A673 (cell line): ENCODE results near the gene PRKCSH.

Source experiments
- CTCF ChIP-seq: fragments of 300-800, 200-600 bp; sonication (generic); conservative IDR thresholded peaks from 2 replicates; pipeline ENCODE4 v1.5.1; 2017; ENCODE audit warnings: low read depth, mild to moderate bottlenecking, antibody characterized with exemption, low read length, moderate library complexity, mixed read lengths
- EZH2 ChIP-seq: fragments of 200-600 bp; sonication (generic); IDR thresholded peaks from 2 replicates; pipeline ENCODE4 v1.6.1; 2017; ENCODE audit warnings: borderline replicate concordance, low read depth, mild to moderate bottlenecking, mixed read lengths, antibody characterized with exemption, low read length; ENCODE audit not compliant: poor library complexity, severe bottlenecking

GRCh38 chr19:11495885-11496284, 60.5 kb downstream of the PRKCSH start:
- TF ChIP-seq CTCF (no peak), EZH2 (no peak)
